Stimulated activated CD4-positive, alpha-beta T cell treated with anti-CD3 and anti-CD28 coated beads, Interleukin-2, amount 100 ng/mL, for 24 hours (primary cell): ENCODE measurements around the gene DUS2.
A peak's percentile ranks its signal among the peaks of the same experiment; 100 is the strongest.

Experiments used
- DNase-seq, 2 donors: peaks; one replicate each; pipeline ENCODE4 v3.0.0-alpha.2; 2020

The DUS2 gene

GRCh38 chr16:68047987-68048386 is 24.9 kb downstream of the DUS2 start:
- DNase-seq: no peak

GRCh38 chr16:68049449-68049848 is 26.4 kb downstream of the DUS2 start:
- DNase-seq: no peak

- no peak for DNase-seq
Measured at GRCh38 chr16:68055395-68055794, 32.3 kb downstream of the DUS2 start.

- DNase-seq: no peak
Measured at GRCh38 chr16:68059804-68060203, 36.7 kb downstream of the DUS2 start.

GRCh38 chr16:68061396-68061795 is 38.3 kb downstream of the DUS2 start:
- no peak for DNase-seq

GRCh38 chr16:68062910-68063393 is 39.9 kb downstream of the DUS2 start:
- DNase-seq: no peak

- DNase-seq: peak; percentile 75 to 76
Measured at GRCh38 chr16:68064791-68065365, 41.8 kb downstream of the DUS2 start.

GRCh38 chr16:68065716-68066305 is 42.7 kb downstream of the DUS2 start:
- DNase-seq: no peak

GRCh38 chr16:68066763-68067162 is 43.7 kb downstream of the DUS2 start:
- no peak for DNase-seq

- no peak for DNase-seq
Measured at GRCh38 chr16:68068926-68069325, 45.8 kb downstream of the DUS2 start.

- no peak for DNase-seq
Measured at GRCh38 chr16:68069511-68070248, 46.6 kb downstream of the DUS2 start.

- no peak for DNase-seq
Measured at GRCh38 chr16:68070249-68070730, 47.2 kb downstream of the DUS2 start.

- DNase-seq: no peak
Measured at GRCh38 chr16:68070806-68071517, 47.9 kb downstream of the DUS2 start.

GRCh38 chr16:68071518-68071901 is 48.4 kb downstream of the DUS2 start:
- DNase-seq: no peak

GRCh38 chr16:68072038-68072695 is 49.1 kb downstream of the DUS2 start:
- DNase-seq: no peak

- no peak for DNase-seq
Measured at GRCh38 chr16:68073902-68074760, 51.0 kb downstream of the DUS2 start.

- peak in 1 of 2 donors; percentile 47 for DNase-seq
Measured at GRCh38 chr16:68074850-68075555, 51.9 kb downstream of the DUS2 start.

- DNase-seq: no peak
Measured at GRCh38 chr16:68075980-68076379, 52.9 kb downstream of the DUS2 start.

- DNase-seq: no peak
Measured at GRCh38 chr16:68076560-68076959, 53.5 kb downstream of the DUS2 start.

- no peak for DNase-seq
Measured at GRCh38 chr16:68077866-68078700, 55.0 kb downstream of the DUS2 start.
